ENCODE results near the gene CDK3. TPM values are rescaled to one million over a fixed set of nuclear protein-coding genes. Genes with fewer than 3 reads are reported as not detected.
"Not testable (repeated sequence)": the region's sequence is repeated elsewhere in the genome, so short reads cannot be mapped to it uniquely, and the experiment has no call there.

Gene CDK3
- total RNA-seq, 2 experiments from 2014 or later: 7.3 to 12.8 TPM

GRCh38 chr17:76040376-76040775 lies 39.7 kb downstream of the CDK3 start:
- Histone ChIP-seq H3K4me2 (ENCODE audit: low read length) (no peak overlapping the region), H3K9me2 (ENCODE audit: insufficient read depth, low read length) (no peaks in the 10 kb centered on the region), H3K36me3 (ENCODE audit: insufficient read depth, low read length) (peaks cover 82% of the 10 kb centered on the region), H3K4me3 (ENCODE audit: low read depth, low read length, poor library complexity, severe bottlenecking) (no peak overlapping the region), H3K79me2 (ENCODE audit: insufficient read depth, low read depth, low read length) (no peaks in the 10 kb centered on the region), H2AFZ (ENCODE audit: low read length) (no peak overlapping the region), H3K27ac (ENCODE audit: low read depth, low read length, poor library complexity, severe bottlenecking) (no peak overlapping the region), H3K4me1 (ENCODE audit: insufficient read depth, low read length, poor library complexity, severe bottlenecking) (no peaks in the 10 kb centered on the region), H4K20me1 (ENCODE audit: insufficient read depth, low read length) (no peaks in the 10 kb centered on the region), H3K9me3 (ENCODE audit: low read length) (no peaks in the 10 kb centered on the region)
- no peak for DNase-seq (ENCODE audit: low spot score)
- TF ChIP-seq CTCF (conservative IDR thresholded peaks at IDR 0.05; ENCODE audit: low read length): no peak
- no peak for TF ChIP-seq EZH2phosphoT487 (IDR thresholded peaks at IDR 0.05; ENCODE audit: borderline replicate concordance, low read depth, low read length)
- intact Hi-C loops (cut with micrococcal nuclease; ENCODE audit: unreplicated experiment): no loop called here
- CTCF ChIA-PET (ENCODE audit: unreplicated experiment): no interaction called here
- BruUV-seq (replicated peaks): no TSS peak
- POLR2A ChIA-PET: no interaction called here

GRCh38 chr17:76042868-76043267 lies 42.2 kb downstream of the CDK3 start:
- H3K4me2 ChIP-seq (ENCODE audit: low read length); H3K4me3 ChIP-seq (ENCODE audit: low read depth, low read length, poor library complexity, severe bottlenecking); intact Hi-C loops (cut with micrococcal nuclease; ENCODE audit: unreplicated experiment); H3K79me2 ChIP-seq (ENCODE audit: insufficient read depth, low read depth, low read length); H4K20me1 ChIP-seq (ENCODE audit: insufficient read depth, low read length); H3K27ac ChIP-seq (ENCODE audit: low read depth, low read length, poor library complexity, severe bottlenecking); H3K9me2 ChIP-seq (ENCODE audit: insufficient read depth, low read length); H2AFZ ChIP-seq (ENCODE audit: low read length); CTCF ChIA-PET (ENCODE audit: unreplicated experiment); BruUV-seq (replicated peaks); H3K9me3 ChIP-seq (ENCODE audit: low read length); POLR2A ChIA-PET; DNase-seq (ENCODE audit: low spot score): not testable (repeated sequence)
- H3K4me1 ChIP-seq (ENCODE audit: insufficient read depth, low read length, poor library complexity, severe bottlenecking): peaks cover 11% of the 10 kb centered on the region
- peaks cover 98% of the 10 kb centered on the region for H3K36me3 ChIP-seq (ENCODE audit: insufficient read depth, low read length)

DNA sequence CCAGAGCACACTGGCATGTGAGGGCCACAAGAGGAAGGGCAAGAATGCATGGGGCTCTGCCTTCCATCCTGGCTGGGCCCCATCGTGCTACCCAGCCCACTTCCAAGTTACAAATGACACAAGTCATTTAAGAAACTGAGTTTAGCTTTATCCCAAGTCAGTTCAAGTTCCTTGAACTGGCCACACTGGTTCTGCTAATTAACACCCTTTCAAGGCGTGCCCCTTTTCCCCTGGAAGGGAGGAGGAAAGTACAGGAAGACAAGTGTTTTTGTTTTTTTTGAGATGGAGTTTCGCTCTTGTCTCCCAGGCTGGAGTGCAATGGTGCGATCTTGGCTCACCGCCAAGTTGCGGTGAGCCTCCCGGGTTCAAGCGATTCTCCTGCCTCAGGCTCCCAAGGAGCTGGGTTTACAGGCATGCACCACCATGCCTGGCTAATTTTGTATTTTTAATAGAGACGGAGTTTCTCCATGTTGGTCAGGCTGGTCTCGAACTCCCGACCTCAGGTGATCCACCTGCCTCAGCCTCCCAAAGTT lies 43.9 kb downstream of the CDK3 start:
- DNase-seq (ENCODE audit: low spot score); H3K9me3 ChIP-seq (ENCODE audit: low read length); H2AFZ ChIP-seq (ENCODE audit: low read length); H3K4me2 ChIP-seq (ENCODE audit: low read length); H4K20me1 ChIP-seq (ENCODE audit: insufficient read depth, low read length); H3K79me2 ChIP-seq (ENCODE audit: insufficient read depth, low read depth, low read length); H3K27ac ChIP-seq (ENCODE audit: low read depth, low read length, poor library complexity, severe bottlenecking); H3K9me2 ChIP-seq (ENCODE audit: insufficient read depth, low read length); BruUV-seq (replicated peaks); POLR2A ChIA-PET; intact Hi-C loops (cut with micrococcal nuclease; ENCODE audit: unreplicated experiment); H3K4me3 ChIP-seq (ENCODE audit: low read depth, low read length, poor library complexity, severe bottlenecking); CTCF ChIA-PET (ENCODE audit: unreplicated experiment): not testable (repeated sequence)
- Histone ChIP-seq H3K4me1 (ENCODE audit: insufficient read depth, low read length, poor library complexity, severe bottlenecking) (peaks cover 28% of the 10 kb centered on the region), H3K36me3 (ENCODE audit: insufficient read depth, low read length) (peaks cover 98% of the 10 kb centered on the region)

GRCh38 chr17:76046064-76046463 lies 45.4 kb downstream of the CDK3 start:
- no peaks in the 10 kb centered on the region for H3K9me2 ChIP-seq (ENCODE audit: insufficient read depth, low read length)
- TF ChIP-seq CTCF (conservative IDR thresholded peaks at IDR 0.05; ENCODE audit: low read length): no peak
- no peak for TF ChIP-seq EZH2phosphoT487 (IDR thresholded peaks at IDR 0.05; ENCODE audit: borderline replicate concordance, low read depth, low read length)
- H3K27ac ChIP-seq (ENCODE audit: low read depth, low read length, poor library complexity, severe bottlenecking): no peak overlapping the region
- no peak overlapping the region for H3K4me3 ChIP-seq (ENCODE audit: low read depth, low read length, poor library complexity, severe bottlenecking)
- POLR2A ChIA-PET: interaction anchor here (0.6 to 1.5 kb wide), 5 partner anchors 13 to 531 kb away, joined by 3 to 9 read pairs (median 3); partner anchors contain the start of gene FOXJ1
- H4K20me1 ChIP-seq (ENCODE audit: insufficient read depth, low read length): no peaks in the 10 kb centered on the region
- H3K79me2 ChIP-seq (ENCODE audit: insufficient read depth, low read depth, low read length): peaks cover 3% of the 10 kb centered on the region; the same call in 1 of the 2 replicates
- no peak overlapping the region for H2AFZ ChIP-seq (ENCODE audit: low read length)
- H3K4me1 ChIP-seq (ENCODE audit: insufficient read depth, low read length, poor library complexity, severe bottlenecking): peaks cover 36% of the 10 kb centered on the region
- intact Hi-C loops (cut with micrococcal nuclease; ENCODE audit: unreplicated experiment): no loop called here
- DNase-seq (ENCODE audit: low spot score): no peak
- H3K36me3 ChIP-seq (ENCODE audit: insufficient read depth, low read length): peaks cover 98% of the 10 kb centered on the region
- no TSS peak for BruUV-seq (replicated peaks)
- CTCF ChIA-PET (ENCODE audit: unreplicated experiment): interaction anchor here (0.6 to 1.9 kb wide), 2 partner anchors 13 to 310 kb away, joined by 3 to 8 read pairs; no protein-coding TSS in a partner anchor
- no peaks in the 10 kb centered on the region for H3K9me3 ChIP-seq (ENCODE audit: low read length)
- H3K4me2 ChIP-seq (ENCODE audit: low read length): no peak overlapping the region
